GM12892 (cell line): ENCODE data around the gene IP6K1.

Source experiments
- POLR2A ChIP-seq: IDR thresholded peaks from 2 replicates; pipeline ENCODE4 v1.6.1; 2011; ENCODE audit warnings: low read depth, low read length, control low read depth
- POLR2AphosphoS5 ChIP-seq: IDR thresholded peaks from 2 replicates; pipeline ENCODE4 v1.6.1; 2011; ENCODE audit warnings: low read depth, low read length, control low read depth

DNA sequence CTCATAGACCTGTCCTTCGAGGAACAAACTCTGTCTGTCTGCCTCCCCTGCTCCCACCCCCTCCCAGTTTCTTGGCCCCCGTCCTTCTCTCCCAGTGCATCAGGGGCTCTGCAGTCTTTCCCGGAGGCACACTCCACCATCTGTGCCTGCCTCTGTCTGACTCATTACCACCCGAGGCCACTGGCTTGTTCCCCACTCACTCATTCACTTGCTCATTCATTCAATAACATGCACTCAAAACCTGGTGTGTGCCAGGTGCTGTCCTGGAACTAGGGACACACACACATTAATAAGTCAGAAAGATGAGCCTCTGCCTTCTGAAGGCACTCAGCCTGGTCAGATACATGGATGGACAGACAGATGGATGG is 79.2 kb downstream of the IP6K1 start:
- TF ChIP-seq POLR2A, result no peak
- no peak for TF ChIP-seq POLR2AphosphoS5
